Activated naive CD4-positive, alpha-beta T cell treated with anti-CD3 and anti-CD28 coated beads, Interleukin-2, amount 50 U/mL, for 72 hours (primary cell): ENCODE measurements around the gene SLC26A3. TPM values are rescaled to one million over a fixed set of nuclear protein-coding genes. Genes with fewer than 3 reads are reported as not detected.
"Not testable (repeated sequence)": the region's sequence is repeated elsewhere in the genome, so short reads cannot be mapped to it uniquely, and the experiment has no call there.

Experiments used
- ATAC-seq, 2 donors: fragments of 150-1000 bp; cut with Tn5 transposase; 2 replicates each; pipeline ENCODE4 v1.10.0; 2021; ENCODE audit warnings: mild to moderate bottlenecking in 2 of 2, moderate library complexity in 2 of 2
- DNase-seq, 2 donors: peaks; one replicate each; pipeline ENCODE4 v3.0.0; 2021 to 2022; ENCODE audit warnings: low spot score in 2 of 2
- H3K27ac Mint-ChIP-seq, 2 donors: one replicate each; pipeline ENCODE4 v1.8.0; 2022; ENCODE audit warnings: mild to moderate bottlenecking in 2 of 2, mixed read lengths in 2 of 2
- H3K36me3 Mint-ChIP-seq, 2 donors: one replicate each; pipeline ENCODE4 v1.8.0; 2022; ENCODE audit warnings: mixed read lengths in 2 of 2
- H3K9me3 Mint-ChIP-seq, 2 donors: one replicate each; pipeline ENCODE4 v1.8.0; 2022; ENCODE audit warnings: mixed read lengths in 2 of 2
- total RNA-seq, 2 donors: library from RNA; stranded (reverse); gene quantifications; one replicate each; pipeline ENCODE4 v1.2.3, GENCODE V29; 2022

Gene SLC26A3
- not detected for total RNA-seq

- H3K9me3 Mint-ChIP-seq: no peaks in the 10 kb centered on the region
- ATAC-seq (no peak), DNase-seq (no peak)
- no peak within 1 kb of the TSS for H3K27ac Mint-ChIP-seq
- no peaks in the 10 kb centered on the region for H3K36me3 Mint-ChIP-seq
Observed at GRCh38 chr7:107803009-107803610, at the start of gene SLC26A3. Gene SLC26A3, minus strand, starts transcription at chr7:107803223. Its CDS starts 8,714 bp downstream, at chr7:107794509.

- Mint-ChIP-seq H3K27ac (no peak overlapping the region), H3K9me3 (peaks cover 0 to 3% of the 10 kb centered on the region in 2 donors), H3K36me3 (no peaks in the 10 kb centered on the region)
- ATAC-seq (no peak), DNase-seq (no peak)
Observed at GRCh38 chr7:107850643-107851042, 47.6 kb upstream of the SLC26A3 start.

- H3K27ac Mint-ChIP-seq: no peak overlapping the region
- peaks cover 0 to 3% of the 10 kb centered on the region in 2 donors for H3K9me3 Mint-ChIP-seq
- no peak for ATAC-seq
- DNase-seq: no peak
- no peaks in the 10 kb centered on the region for H3K36me3 Mint-ChIP-seq
Observed at GRCh38 chr7:107850216-107850615, 47.2 kb upstream of the SLC26A3 start.

DNA sequence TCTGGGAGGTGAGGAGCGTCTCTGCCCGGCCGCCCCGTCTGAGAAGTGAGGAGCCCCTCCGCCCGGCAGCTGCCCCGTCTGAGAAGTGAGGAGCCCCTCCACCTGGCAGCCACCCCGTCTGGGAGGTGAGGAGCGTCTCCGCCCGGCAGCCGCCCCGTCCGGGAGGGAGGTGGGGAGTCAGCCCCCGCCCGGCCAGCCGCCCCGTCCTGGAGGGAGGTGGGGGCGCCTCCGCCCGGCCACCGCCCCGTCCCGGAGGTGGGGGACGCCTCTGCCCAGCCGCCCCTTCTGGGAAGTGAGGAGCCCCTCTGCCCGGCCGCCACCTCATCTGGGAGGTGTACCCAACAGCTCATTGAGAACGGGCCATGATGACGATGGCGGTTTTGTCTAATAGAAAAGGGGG lies 45.2 kb upstream of the SLC26A3 start:
- DNase-seq, H3K27ac Mint-ChIP-seq, H3K9me3 Mint-ChIP-seq, ATAC-seq, H3K36me3 Mint-ChIP-seq: not testable (repeated sequence)

GRCh38 chr7:107847836-107848175 lies 44.8 kb upstream of the SLC26A3 start:
- DNase-seq, H3K27ac Mint-ChIP-seq, H3K9me3 Mint-ChIP-seq, ATAC-seq, H3K36me3 Mint-ChIP-seq: not testable (repeated sequence)

- ATAC-seq (no peak), DNase-seq (no peak)
- H3K36me3 Mint-ChIP-seq: no peaks in the 10 kb centered on the region
- peaks cover 0 to 3% of the 10 kb centered on the region in 2 donors for H3K9me3 Mint-ChIP-seq
- no peak overlapping the region for H3K27ac Mint-ChIP-seq
Observed at GRCh38 chr7:107847168-107847835, 44.3 kb upstream of the SLC26A3 start.

- H3K27ac Mint-ChIP-seq: no peak overlapping the region
- H3K9me3 Mint-ChIP-seq: no peaks in the 10 kb centered on the region
- ATAC-seq: no peak
- no peaks in the 10 kb centered on the region for H3K36me3 Mint-ChIP-seq
- no peak for DNase-seq
Observed at GRCh38 chr7:107846324-107846723, 43.3 kb upstream of the SLC26A3 start.

DNA sequence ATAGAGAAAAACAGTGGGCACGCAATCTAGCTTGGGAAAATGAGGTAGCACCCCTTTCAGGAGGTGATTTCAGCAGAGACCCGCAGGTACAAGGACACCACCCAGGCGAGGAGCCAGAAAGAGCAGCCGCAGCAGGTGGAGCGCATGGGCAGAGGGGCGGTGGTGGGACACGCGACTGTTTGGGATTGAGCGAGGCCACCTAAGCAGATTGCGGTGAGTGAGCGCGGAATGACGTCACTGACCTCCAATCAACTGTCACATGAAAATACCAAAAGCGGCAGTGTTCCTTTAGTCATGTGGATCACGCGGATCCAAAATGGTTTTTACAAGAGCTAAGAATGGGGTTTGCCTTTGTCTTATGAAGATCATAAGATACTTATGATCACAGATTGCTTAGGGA lies 40.2 kb upstream of the SLC26A3 start:
- peaks cover 0 to 9% of the 10 kb centered on the region in 2 donors for H3K9me3 Mint-ChIP-seq
- DNase-seq (no peak), ATAC-seq (no peak)
- H3K27ac Mint-ChIP-seq: no peak overlapping the region
- peaks cover 0 to 10% of the 10 kb centered on the region in 2 donors for H3K36me3 Mint-ChIP-seq

GRCh38 chr7:107842213-107842612 lies 39.2 kb upstream of the SLC26A3 start:
- H3K27ac Mint-ChIP-seq: no peak overlapping the region
- H3K9me3 Mint-ChIP-seq: peaks cover 0 to 9% of the 10 kb centered on the region in 2 donors
- no peak for DNase-seq
- peaks cover 0 to 10% of the 10 kb centered on the region in 2 donors for H3K36me3 Mint-ChIP-seq
- ATAC-seq: no peak

- ATAC-seq: no peak
- peaks cover 0 to 9% of the 10 kb centered on the region in 2 donors for H3K9me3 Mint-ChIP-seq
- no peak overlapping the region for H3K27ac Mint-ChIP-seq
Observed at GRCh38 chr7:107838816-107839565, 36.0 kb upstream of the SLC26A3 start.

DNA sequence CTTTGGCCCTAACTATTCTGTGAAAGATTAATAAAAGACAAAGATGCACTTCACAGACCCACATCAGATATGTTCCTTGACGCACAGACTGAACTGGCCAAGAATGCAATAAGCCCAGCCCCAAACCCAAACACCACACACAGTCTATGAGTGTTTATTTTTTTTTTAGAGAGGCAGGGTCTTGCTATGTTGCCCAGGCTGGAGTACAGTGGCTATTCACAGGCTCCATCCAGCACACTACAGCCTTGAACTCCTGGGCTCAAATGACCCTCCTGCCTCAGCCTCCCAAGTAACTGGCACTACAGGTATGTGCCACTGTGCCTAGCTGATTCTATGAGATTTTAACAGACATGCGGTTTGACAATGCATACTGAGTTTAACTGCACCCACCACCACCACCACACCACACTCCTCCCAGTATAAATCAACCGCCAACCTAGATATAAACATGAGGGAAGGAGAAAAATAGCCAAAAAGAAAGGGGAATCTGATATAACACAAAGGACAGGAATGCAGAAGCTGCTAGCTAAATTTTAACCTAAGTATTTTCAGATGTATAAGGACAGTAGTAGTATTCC lies 35.1 kb upstream of the SLC26A3 start:
- peaks cover 0 to 9% of the 10 kb centered on the region in 2 donors for H3K9me3 Mint-ChIP-seq
- H3K27ac Mint-ChIP-seq: no peak overlapping the region
- ATAC-seq: no peak
- no peak for DNase-seq
- H3K36me3 Mint-ChIP-seq: peaks cover 0 to 10% of the 10 kb centered on the region in 2 donors

More at GRCh38 chr7:107838816-107839565, 36.0 kb upstream of the SLC26A3 start:
- H3K36me3 Mint-ChIP-seq: peaks cover 0 to 10% of the 10 kb centered on the region in 2 donors
- DNase-seq: no peak

- ATAC-seq (no peak), DNase-seq (no peak)
- Mint-ChIP-seq H3K27ac (no peak overlapping the region), H3K9me3 (peaks cover 0 to 9% of the 10 kb centered on the region in 2 donors), H3K36me3 (peaks cover 0 to 10% of the 10 kb centered on the region in 2 donors)
Observed at GRCh38 chr7:107837145-107837512, 34.1 kb upstream of the SLC26A3 start.

DNA sequence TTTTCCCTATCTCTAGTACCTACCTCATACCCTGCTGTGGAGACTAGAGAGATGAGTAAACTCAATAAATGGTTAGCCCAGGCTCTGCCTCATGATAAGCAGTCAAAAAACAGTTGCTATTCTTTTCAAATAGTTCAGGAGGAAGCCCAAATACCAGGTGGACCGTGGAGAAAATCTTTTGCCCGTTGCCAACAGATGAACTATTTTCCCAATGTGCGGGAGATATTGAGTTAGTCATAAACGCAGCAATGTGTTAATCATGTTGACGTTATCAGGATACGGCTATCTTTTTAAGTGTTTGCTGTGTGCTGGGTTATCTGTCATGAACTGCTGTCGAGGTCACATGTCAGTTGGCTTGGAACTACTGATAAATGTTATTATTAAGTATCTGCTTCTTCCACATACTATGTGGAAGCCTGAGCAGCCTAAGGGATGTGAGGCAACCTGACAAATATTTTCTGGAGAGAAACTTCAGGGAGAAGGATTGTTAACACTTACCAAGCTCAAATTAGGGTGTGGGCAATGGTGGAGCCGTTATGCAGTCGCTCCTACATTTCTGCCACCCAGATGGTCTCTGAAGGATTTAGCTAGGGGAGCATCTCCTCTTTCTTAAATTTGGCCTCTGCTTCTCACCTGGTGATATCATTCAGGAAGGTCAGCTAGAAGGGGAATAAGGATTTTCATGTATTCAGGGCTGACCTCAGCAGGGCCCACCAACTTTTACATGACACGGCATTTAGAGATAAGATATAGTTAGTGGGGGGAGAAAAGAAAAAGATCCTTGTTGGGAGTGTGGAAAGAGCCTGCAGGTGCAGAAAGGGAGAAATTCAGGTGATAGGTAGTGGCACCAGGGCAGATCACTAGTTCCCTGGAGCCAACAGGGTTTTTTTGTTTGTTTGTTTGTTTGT lies 33.5 kb upstream of the SLC26A3 start:
- ATAC-seq (no peak), DNase-seq (no peak)
- Mint-ChIP-seq H3K36me3 (peaks cover 3 to 10% of the 10 kb centered on the region in 2 donors), H3K27ac (no peak overlapping the region), H3K9me3 (peaks cover 0 to 11% of the 10 kb centered on the region in 2 donors)

DNA sequence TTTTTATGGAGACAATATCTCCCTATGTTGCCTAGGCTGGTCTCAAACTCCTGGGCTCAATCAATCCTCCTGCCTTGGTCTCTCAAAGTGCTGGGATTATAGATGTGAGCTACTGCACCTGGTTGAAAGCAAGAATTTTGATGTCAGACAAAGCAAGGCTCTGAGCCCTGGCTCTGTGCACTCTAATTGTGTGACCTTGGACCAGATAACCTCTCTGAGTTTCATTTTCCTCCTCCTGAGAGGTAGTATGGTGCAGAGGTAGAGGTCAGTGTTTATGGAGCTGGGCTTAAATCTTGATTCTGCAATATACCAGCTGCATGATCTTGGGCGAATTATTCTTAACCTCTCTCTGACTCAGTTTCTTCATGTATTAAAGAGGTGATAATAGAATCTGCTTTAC lies 31.4 kb upstream of the SLC26A3 start:
- no peak for DNase-seq
- ATAC-seq: no peak
- Mint-ChIP-seq H3K27ac (no peak overlapping the region), H3K36me3 (peaks cover 2 to 4% of the 10 kb centered on the region in 2 donors), H3K9me3 (peaks cover 0 to 7% of the 10 kb centered on the region in 2 donors)

DNA sequence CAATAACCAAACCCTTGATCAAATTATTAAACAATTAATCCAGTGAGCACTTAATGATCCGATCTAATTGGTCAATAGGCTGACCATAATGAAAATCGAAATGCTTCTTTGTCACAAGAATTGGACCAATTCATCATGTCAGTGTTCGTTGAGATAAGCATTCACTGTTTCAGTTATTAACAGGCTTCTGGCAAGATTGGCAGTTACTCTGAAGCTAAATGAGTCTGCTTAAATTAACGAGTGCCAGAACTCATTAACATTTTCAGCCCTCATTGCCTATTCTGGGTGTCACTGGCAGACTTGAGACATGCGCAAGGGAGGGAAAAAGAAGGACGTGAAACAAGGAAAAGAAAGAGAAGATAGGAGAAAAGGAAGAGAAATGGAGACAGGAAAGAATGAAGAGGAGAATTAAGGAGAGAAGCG lies 30.7 kb upstream of the SLC26A3 start:
- no peak overlapping the region for H3K27ac Mint-ChIP-seq
- DNase-seq: no peak
- ATAC-seq: no peak
- peaks cover 0 to 5% of the 10 kb centered on the region in 2 donors for H3K9me3 Mint-ChIP-seq
- peaks cover 0 to 4% of the 10 kb centered on the region in 2 donors for H3K36me3 Mint-ChIP-seq

DNA sequence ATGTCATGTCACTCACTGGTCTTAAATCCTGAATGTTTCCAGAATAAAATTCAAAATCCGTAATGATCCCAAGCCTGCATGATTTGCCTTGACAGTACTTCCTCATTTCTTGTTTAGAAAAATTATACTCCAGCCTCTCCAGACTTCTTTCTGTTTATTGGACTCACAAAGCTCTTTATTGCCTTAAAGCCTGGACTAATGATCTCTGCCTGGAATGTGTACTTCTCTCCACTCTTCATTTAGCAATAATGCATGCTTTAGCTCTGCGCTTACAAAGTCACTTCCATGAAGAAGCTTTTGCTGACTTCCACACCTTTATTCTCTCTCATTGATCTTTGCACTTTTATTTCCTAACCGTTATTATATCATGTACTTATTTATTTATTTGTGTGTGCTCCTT lies 27.4 kb upstream of the SLC26A3 start:
- no peak for DNase-seq
- no peak overlapping the region for H3K27ac Mint-ChIP-seq
- no peak for ATAC-seq
- peaks cover 0 to 5% of the 10 kb centered on the region in 2 donors for H3K9me3 Mint-ChIP-seq
- H3K36me3 Mint-ChIP-seq: peaks cover 0 to 4% of the 10 kb centered on the region in 2 donors
